NCI-H146 treated with DMSO at 0.1 percent for 48 hours (cell line): ENCODE results near the gene DYSF.
A peak's percentile ranks its signal among the peaks of the same experiment; 100 is the strongest.

ENCODE experiments used
- DNase-seq: peaks from one replicate; lab custom pipeline; 2025; ENCODE audit not compliant: unreplicated experiment; lab: John Stamatoyannopoulos, UW

The DYSF gene

DNA sequence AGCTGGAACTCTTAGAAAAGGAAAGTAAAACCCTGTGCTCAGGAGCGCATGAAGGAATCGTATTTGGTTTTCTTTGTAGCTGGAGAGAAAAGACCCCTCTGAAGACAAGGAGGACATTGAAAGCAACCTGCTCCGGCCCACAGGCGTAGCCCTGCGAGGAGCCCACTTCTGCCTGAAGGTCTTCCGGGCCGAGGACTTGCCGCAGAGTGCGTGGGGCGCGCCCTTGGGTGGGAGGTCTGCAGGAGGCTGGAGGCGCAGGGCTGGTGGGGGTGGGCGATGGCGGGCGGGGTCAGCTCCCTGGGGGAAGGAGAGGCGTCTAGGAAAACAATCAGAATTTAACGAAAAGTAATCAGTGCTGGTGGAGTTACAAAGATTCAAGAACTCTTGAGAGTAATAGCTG is 72.8 kb downstream of the DYSF start:
- DNase-seq: no peak

DNA sequence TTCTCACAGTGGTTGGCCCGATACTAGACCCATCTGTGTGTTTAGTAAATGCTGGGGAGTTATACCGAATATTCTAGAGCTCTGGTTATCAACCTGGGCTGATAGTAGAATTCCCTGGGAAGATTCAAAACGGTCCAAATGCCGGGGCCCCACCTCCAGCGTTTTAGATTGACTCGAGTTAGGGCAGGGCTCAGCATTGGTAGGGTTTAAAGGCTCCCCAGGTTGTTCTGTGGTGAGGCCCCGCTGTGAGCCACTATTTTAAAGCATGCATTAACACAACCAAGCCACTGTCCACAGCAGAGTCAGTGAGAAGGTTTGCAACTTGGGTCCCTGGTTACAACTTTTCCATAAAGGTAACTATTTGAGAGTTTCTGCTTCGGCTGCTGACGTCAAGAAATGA is 73.6 kb downstream of the DYSF start:
- DNase-seq: no peak

DNA sequence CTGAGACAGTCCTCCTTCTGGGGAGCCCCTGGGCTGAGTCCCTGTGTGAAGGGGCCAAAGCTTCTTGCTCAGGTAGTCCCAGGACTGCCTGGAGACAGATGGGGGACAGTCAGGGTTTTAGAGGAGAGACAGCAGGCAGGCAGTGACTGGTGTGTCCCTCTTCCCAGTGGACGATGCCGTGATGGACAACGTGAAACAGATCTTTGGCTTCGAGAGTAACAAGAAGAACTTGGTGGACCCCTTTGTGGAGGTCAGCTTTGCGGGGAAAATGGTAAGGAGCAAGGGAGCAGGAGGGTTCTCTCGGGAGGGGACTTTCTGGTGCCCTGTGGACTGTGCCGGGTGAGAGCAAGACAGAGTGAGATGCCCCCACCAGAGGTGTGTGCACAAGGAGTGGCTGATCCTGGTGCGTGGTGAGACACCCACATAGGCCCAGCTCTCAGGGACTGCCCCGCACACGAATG is 74.8 kb downstream of the DYSF start:
- DNase-seq: no peak

DNA sequence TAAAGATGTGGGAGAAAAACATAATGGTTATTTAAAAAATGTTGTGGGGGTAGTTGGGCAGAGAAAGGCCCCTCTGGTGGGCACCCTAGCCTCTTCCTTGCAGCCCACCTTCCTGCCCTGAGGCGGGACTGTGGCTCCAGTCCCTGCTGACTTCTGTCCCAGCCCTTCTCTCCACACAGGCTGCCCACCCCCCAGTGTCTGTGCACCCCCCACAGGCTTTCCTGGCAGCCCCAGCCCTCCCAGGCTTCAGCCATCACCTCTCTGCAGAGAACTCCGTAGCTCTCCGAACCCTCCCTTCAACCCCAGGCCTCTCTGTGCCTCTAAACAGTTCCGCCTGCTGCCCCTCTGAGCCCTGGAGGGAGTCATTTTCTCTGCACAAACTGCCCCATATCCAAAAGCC is 75.4 kb downstream of the DYSF start:
- DNase-seq: no peak

DNA sequence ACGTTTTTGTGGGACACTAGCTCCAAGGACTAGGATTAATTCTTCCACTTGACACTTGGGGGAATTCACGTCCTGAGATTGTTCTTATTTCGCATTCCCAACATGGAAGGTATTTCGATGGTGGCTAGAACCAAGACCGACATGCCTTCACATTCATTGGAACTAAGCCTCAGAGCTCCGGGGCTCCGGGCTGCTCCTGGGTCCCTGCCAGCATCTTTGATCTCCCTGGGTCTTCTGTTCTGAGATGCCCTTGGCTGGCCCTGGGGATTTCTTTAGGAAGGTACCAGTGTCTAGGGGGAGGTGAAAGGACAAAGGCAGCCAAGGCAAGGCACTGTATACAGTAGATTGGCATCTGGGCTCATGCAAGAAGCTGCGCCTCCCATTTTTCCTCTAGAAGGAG is 76.8 kb downstream of the DYSF start:
- no peak for DNase-seq

DNA sequence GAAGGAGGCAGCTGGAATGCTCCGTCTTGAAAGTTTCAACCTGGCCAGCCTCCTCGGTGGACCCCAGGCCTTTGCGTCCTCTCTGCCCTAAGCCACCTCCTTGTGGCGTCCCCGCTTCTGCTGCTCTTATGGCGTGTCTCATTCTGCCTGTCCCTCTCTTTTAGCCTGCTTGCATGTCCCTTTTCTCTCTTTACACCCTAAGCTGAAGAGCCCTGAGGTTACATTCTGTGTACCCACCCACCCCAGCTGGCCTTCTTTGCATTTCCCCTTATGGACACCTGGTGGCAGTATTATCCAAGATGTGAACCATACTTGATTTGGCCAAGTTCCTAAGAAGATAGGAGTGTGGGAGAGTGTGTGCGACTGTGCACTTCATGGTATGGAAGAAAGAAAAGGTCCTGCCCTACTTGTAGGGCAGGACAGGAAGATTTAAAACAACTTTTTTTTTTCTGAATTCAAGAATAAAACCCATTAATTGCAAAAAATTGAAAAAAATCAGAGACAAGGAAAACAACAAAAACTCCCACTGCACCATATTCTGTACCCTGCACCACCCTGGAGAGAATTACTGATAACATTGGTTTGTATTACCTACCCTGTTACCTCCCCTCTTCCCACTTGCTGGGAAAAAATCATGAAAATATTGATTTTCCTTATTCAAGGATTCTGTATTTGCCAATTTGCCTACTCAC is 77.4 kb downstream of the DYSF start:
- DNase-seq: peak; percentile 11

DNA sequence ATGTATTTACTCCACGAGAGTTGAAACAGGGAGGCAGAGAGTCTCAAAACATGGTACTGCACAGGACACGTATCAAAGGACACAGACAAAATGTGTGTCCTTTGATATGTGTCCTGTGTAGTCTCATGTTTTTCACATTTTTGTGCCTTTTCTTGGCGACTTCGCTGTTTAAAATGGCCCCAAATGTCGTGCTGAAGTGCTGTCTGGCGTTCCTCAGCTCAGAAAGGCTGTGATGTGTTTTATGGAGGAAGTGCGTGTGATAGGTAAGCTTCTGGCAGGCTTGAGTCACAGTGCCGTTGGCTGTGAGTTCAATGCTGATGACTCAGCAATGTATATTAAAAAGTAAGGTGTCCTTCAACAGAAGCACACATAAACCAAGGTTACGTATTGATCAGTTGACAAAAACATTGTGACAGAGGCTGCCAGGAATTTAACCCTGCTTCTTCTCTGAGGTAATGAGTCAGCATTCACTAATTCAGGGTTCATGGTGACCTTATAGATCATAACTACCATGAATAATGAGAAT is 78.2 kb downstream of the DYSF start:
- no peak for DNase-seq

DNA sequence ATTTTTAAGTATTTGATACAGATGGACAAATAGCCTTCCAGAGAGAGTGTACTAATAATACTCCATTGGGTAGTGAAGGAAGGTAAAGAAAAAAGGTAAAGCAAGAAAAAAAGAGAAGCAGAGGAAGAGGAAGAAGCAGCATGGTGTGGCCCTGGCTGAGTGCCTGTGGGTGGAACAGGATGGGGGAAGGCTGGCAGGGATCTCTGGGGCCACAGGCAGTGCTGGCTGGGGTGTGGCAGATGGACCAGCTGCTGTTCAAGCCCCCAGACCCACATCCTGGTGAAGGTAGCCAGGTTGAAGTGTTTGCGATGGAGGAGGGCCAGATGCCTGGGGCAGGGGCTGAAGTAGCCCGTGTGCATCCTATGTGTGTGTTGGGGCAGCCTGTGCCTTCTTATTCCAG is 79.0 kb downstream of the DYSF start:
- no peak for DNase-seq

DNA sequence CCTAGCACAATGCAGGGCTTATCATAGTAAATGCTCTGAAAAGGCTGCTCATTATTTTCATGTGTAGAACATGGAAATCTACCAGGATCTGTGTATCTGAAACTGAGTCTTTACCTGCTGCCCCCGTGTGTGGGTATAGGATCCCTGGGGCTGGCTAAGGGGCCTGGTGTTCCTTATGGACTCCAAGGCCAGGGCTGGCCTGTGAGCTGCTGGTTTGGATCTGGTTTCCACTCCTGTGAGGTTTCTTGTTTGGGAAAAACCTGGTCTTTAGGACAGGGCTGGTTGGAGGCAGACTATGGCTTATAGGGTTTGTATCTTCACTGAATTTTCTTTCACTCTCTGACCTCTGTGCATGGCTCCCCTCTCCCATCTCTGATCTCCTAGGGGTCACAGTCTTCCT is 80.8 kb downstream of the DYSF start:
- no peak for DNase-seq

DNA sequence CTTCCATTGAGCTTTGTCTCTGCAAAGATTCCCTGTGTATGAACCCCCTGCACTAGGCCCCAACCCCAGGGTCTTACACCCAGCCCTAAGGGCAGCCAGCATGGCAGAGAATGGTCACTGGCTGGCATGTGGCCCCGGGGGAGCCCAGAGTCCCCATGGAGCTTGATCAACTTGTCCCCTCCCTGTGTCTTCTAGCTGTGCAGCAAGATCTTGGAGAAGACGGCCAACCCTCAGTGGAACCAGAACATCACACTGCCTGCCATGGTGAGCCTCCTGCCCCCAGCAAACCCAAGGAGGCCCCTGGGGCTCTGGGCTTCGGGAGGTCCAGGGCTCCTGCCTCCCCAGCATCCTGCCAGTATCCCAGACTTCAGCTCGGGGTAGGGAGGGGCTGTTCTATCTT is 81.5 kb downstream of the DYSF start:
- no peak for DNase-seq

DNA sequence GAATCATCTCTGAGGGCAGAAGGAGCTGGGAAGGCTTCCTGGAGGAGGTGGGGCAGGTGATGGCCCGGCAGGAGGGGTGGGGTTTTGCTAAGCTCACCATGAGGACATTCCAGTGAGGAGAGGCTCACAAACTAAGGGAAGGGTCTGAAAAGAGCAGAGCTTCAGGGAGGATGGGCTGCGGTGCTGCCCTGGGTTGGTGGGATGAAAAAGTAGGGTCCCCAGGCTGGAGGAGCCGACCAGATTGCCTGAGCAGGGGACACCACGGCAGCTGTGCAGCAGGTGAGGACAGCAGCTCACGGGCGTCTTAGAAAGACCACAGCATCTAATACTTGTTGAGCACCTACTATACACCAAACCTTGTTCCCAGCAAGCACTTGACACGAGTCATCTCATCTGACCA is 82.2 kb downstream of the DYSF start:
- no peak for DNase-seq

DNA sequence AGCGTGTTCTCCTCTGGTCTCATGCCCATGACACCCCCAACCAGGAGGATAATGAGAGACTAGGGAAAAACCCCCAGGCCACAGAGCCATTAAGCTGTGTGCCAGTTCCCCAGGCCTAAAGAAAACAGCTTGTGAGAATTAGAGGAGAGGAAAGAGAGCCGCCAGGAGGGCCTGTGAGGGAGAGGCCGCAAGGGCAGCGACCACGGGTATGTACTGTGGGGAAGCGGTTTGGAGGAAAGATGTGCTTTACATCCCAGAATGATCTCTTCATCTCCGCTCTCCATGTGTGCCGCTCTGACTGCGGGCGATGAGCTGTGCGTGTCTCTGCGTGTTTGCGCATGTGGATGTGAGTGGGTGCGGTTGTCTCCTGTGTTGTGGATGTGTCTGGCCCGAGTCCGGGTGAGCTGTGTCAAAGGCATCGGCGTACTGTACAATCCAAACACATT is 82.9 kb downstream of the DYSF start:
- DNase-seq: no peak

DNA sequence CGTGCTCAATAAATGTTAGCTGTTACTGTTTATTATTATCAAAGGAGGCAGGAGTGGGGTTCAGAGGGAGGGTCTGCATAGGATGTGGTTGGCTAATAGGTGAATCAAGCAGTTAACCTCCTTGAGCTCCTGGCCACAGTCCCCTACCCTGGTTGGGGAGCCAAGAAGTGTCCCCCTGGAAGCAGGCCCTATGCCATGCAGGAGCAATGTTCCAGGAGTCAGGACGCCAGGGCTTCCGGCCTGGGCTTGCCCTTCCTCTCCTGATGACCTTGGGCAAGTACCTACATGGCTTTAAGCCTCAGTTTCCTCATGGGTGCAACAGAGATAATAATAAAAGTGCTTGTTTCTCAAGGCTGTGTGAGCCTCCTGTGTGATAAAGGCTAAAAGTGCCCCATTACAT is 84.9 kb downstream of the DYSF start:
- DNase-seq: no peak

DNA sequence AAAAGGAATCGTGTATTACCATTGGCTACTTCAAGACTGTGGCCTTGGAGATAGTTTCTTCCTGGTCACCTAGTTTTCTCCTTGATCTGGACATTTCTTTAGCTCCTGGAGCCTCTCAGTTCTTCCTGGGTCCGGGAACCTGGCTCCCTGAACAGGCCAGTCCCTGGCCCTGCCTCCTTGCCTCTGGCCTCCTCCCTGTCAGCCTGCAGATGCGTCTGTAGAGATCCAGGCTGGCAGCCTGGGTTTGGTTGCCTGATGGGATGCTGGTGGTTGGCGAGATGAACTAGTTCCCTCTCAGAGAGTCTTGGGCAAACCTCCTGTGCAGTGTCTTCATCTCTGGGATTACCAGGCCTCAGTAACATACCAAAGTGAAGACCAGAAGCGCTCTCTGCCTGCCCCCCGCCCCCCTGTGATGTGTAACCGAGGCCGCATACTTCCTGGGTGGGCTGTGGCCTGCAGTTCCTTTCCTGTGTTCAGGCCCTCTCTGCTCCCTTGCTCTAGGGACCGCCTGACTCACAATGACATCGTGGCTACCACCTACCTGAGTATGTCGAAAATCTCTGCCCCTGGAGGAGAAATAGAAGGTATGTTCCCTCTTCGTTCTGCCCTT is 85.4 kb downstream of the DYSF start:
- DNase-seq: no peak

DNA sequence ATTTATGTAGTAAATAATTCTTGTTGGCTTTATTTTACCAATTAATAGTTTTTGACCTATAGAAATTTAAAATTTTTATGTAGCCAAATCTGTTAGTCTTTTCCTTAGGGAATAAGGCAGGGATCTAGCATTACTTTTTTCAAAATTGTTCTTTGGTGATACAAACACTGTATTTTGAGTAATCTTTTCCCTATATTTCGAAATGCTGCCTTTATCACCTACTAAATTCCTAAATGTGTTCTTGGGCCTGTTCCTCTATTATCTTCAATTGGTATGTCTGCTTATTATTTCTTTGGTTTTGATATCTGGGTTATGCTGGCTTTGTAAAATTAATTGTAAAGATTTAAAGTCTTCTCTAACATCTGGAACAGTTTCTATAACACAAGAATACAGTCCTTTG is 87.5 kb downstream of the DYSF start:
- no peak for DNase-seq

DNA sequence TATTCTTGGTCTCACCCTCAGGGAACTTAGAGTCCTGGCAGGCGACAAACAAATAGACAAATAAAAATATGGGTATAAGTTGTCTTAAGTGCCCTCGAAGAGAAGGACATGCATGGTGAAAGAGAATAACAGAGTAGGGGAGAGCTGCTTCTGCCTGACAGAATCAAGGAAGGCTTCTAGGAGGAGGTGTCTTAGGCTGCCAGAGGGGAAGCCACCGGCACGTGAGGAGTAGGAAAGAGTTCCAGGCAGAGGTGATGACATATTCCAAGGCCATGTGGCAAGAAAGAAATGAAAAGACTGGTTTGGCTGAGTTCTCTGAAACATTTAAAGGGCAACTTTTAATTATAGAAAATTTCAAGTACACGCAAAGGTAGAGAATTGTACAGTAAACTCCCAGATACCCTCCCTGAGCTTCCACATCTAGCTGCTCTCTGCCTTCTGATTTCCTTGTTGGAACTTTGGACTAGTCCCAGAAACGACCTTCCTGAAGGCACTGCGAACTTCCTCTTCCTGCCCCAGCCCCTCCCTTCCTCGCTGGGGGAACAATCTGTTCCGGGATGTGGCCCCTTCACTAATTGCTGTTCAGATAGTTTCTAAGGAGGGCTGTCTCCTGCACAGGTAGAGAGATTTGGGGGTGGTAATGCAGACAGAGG is 91.7 kb downstream of the DYSF start:
- no peak for DNase-seq

DNA sequence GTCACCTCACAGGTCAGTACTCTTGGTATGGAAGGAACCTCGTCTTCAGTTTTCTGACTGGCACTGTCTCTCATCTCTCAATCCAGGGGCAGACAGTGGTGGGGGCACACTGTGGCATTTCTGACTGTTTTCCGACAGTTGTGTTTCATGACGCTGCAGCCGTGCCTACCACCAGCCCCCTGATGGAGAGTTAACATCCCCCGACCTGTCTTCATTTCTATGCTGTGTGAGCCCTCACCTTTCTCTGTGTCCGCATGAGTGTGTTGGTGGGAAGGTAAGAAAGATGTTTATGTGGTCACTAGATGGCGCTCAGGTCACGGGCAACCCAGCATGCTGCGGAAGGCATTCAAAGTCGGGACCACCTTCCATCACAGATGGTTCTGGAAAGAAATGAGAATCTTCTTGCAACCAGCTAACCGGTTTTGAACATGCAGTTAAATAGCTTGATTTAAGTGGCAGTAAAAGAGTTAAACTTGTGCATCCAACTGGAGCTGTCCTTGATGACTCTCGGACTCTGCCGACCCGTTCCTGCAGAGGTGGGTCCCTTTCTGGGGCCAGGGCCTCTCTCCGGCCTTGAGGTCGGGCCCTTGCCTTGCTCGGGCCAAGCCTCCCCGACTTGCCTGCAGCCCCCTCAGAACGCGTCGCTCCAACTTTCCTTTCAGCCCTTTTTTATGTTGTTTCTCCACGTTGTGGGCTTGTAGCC is 92.4 kb downstream of the DYSF start:
- DNase-seq: peak; percentile 68

DNA sequence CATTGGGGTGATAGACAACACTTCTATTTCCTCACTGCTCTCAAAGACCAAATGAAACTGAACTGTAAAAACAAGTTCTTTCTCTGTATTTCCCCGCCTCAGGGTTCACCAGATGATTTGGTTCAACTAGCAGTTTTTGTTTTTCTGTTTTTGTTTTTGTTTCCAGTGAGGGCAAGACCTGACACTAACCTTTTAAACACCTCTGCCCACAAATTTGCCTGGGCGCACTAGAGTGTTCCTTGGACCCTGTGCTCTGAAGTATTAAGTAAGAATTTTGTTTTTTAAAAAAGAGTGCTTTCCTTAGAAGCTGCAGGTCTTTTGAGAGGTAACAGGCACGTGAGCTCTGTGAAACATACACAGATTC is 92.9 kb downstream of the DYSF start:
- no peak for DNase-seq

DNA sequence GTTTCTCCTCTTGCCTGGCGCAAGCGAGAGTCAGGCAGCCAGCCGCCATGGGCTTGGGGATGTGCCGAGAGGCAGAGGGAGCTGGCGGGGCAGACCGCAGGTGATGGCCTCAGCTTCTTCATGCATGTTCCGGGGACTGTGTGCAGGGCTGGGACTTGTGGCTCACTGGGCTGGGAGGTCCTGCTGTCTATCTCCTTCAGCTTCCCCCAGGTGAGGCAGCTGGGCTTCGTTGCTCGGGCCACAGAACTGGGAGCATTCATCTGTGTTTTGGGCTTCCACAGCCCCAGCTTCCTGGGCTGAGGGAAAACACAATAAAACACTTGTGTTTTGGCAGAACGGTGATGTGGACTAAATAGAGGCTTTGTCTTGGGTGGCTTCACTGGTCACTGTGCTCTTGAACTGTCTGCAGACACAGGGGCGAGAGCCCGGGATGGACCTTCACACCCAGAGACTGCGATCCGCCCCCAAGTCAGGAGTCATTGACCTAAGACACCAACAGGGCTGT is 93.5 kb downstream of the DYSF start:
- DNase-seq: no peak

DNA sequence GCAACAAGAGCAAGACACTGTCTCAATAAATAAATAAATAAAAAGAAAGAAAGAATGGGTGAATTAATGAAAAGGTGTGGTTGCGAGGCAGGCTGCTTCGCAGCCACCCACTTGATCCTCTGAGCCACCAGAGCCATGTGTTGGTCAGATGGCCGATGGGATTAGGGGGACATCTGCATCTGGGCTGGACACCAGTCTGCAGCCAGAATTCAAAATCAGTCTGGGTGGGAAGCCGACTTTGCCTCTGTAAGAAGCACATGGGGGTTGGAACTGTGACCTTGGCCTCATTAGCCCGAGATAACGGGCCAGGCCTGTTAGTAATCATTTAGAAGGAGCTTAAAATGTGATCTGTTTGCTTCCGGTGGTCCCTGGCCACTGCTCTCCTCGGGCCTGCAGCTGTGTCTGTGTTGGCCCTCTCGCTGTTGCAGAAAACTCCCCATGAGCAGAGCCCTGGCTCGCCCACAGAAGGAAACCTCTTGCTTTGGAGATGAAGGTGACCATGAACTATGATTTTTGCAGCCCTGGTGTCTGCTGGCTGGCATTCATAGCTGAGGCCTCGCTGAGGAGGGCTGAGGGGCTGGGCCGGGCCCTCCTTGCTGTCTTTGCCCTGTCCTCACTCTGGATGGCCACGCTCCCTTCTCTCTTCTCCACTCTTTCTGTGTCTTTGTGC is 94.4 kb downstream of the DYSF start:
- no peak for DNase-seq
